HG03045 (cell line): ENCODE results near the gene MAP3K9.
"Not testable (repeated sequence)": the region's sequence is repeated elsewhere in the genome, so short reads cannot be mapped to it uniquely, and the experiment has no call there.

Experiments used
- ATAC-seq: cut with Tn5 transposase; IDR thresholded peaks from one replicate; pipeline ENCODE4 v1.9.1; 2021; ENCODE audit warnings: mild to moderate bottlenecking, moderate library complexity; ENCODE audit not compliant: unreplicated experiment

MAP3K9 gene

DNA sequence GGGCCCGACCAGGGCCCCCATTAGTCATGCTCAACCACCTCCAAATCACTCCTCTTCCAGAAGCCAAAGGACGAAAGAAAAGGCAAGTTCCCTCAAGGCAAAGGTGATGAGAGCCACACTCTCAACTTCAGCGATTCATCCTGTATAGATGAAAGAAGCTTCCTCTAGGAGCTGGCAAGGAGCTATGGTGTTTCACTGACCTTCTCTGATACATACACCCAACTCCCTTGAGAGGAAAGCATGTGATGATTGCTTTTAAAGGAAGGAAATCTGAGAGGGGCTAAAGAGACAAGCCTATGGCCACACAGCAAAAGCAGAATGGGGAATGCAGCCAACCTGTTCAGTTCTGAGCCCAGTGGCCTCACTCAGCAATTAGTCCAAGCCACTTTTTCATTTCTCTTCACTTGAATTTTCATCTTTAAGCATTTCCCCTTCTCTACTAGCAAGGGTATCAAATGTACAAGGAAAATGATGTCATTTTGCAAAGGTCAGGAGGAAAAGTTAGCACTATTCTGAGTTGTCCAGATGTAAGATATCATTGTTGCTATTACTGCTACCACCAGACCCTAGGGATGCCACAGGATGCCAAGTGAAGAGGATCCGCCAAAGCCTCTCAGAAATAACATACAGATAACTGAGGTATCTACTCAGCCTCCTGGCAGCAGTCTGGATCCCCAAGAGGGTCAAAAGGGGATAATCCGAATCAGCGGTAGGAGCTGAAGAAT lies 82.5 kb downstream of the MAP3K9 start:
- ATAC-seq = no peak

DNA sequence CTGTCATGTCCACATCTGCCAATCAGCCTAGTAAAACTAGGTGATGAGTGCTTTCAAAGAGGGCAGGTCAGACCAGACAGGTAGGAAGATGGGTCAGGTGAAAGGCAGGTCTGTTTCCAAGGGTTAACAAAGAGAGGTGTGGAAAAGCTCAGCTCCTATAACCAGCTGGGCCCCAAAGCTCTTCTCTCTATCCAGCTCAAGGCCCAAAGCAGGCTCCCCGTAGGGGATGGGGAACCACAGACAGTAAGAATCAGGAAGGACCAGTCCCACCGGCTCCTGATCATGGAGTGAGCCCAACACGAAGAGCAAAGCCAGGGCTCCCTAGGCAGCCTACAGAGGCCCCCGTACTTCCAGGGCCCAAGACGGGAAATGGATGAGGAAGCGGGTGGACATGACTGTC lies 84.4 kb downstream of the MAP3K9 start:
- ATAC-seq = no peak

DNA sequence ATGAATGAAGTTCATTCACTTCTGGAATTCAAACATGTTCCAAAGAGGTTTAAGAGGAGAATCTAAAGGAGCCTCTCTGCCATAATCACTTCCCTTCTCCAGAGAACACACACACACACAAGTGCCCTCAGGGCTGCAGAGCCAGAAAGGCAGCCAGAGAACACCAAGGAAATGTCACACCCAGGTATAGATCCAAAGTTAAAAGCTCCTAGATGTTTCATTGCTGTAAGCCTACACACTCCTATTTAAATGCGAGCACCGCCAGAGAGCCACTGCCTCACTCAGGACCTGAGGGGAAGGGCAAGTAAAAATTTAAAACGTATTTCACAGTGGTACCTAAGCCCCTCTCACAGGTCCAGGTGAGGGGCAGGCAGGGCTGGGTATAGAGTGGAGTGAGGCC lies 85.2 kb downstream of the MAP3K9 start:
- ATAC-seq = no peak

DNA sequence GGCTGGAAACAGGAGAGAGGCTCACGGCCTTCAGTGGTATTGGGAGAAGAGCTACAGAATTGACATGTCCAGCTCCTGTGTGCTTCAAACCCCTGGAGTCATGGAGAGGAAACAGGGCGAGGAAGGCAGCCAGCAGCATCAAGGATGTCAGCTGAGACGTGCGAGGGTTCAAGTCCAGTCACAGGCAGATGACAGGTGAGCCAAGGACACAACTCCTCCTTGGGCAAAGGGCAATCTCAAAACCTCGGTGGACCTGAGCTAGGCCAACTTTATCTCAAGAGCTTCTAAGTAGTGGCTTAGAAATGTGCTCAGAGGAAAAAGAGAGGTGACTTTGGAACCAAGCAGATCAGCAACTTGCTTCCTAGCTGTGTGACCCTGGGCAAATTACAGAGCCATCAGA lies 86.0 kb downstream of the MAP3K9 start:
- ATAC-seq = no peak

DNA sequence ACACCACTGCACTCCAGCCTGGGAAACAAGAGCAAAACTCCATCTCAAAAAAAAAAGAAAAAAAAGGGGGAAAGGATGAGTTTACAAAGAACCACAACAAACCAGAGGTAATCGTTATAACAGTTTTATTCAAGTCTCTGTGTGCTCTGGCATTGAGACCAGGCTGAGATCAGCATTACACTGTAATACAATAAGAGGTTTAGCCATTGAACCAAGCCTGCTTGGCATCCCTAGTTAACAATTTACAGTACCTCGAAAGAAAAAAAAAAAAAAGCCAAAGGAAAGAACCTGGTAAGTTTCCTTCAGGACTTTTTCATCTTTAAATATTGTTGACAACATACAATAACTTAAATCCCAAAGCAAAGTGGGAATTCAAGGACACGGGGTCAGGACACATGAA lies 86.9 kb downstream of the MAP3K9 start:
- ATAC-seq = no peak

DNA sequence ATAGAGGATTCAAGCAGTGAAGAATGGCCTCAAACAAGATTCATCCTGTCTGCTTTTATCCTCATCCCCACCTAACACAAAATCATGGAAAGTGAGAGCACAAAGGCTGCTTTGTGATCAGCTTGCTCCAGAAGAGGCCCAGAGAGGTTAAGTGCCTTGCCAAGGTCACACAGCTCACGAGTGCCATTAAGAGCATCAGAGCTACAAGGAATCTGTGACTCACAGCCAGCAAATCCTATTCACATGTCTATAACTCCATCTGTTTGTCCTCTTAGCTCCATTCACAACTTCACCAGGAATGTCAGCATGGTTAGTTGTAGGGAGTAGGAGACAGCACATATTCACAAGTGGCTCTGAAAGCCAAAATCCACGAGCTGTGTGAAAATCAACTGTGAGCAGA lies 87.8 kb downstream of the MAP3K9 start:
- no peak for ATAC-seq

DNA sequence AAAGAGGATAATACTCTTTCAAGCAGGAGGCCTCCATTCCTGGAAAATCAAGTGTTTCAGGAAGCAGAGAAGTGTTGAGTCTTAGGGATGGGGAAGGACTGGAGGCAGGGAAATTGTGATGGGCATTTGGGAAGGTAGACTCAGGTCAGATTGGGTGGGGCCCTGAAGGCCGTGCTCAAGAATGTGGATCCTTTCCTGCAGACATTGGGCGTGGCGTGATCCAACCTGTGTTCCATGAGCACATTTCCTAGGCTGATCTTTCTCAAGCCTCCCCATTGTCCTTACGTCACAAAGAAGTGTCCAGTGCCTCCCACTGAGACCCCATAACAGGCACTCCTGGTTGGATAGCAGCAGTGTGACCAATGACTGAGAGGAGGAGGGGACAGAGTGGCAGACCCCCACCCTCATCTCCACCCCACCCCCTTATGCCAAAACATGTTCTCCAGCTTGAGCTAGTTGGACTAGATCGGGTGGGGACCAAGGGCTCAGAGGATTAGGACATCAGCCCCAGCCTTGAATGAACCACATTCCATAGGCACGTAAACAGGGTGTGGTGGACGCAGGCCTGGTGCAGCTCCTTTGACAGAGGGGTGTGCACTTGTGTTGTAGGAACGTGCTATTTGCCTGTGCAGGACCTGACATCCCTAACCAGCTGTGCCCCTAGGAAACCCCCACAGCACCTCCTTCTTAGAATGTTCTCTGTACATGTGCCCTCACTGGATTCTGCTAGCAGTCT lies 90.8 kb downstream of the MAP3K9 start:
- no peak for ATAC-seq

DNA sequence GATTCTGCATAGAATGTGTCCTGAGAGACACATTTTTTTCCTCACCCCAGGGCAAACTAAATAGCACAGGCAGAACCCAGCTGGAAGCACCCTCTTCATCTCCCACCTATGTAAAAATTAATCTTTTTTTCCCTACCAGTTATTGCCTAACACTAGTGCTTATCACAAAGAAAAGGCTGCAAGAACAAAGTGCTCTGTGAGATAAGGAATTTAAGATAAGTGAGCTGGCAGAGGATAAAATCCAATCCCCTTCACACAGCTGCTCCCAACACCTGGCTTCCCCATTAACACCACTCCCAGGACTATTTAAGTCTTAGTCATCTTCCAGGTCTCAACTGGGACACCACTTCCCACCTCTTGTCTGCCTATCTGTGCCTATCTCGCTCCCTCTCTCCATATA lies 92.4 kb downstream of the MAP3K9 start:
- no peak for ATAC-seq

DNA sequence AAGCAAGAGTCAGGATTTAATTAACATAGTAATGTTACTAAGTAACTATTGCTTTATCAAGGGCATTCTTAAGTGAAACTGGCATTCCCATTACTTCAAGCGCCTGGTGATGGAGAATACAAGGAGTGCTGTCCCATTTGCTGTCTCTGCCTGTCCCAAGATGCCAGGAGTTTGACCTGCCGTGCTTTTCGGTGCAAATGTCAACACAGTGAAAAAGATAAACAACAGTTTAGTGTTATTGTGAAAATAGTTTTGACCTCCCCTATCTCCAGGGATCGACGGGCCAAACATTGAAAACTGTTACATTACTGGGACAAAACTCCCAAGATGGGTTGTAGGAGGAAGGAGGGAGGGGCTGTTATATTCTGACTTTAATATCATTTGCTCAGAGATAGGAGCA lies 92.8 kb downstream of the MAP3K9 start:
- ATAC-seq = no peak

DNA sequence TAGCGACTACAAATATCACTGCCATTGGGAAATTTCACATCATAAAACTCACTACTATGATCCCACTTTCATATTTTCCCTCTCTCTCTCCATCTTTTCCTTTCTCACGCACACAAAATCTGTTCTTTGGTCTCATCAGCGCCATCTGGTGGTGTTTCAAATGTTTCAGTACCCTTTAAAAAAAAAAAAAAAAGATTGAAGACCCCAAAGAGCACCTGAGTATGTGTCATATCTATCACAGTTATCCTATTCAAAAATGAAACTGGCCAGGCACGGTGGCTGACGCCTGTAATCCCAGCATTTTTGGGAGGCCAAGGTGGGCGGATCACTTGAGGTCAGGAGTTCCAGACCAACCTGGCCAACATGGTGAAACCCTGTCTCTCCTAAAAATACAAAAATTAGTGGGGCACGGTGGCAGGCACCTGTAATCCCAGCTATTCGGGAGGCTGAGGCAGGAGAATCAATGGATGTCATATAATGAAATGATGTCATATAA lies 95.2 kb downstream of the MAP3K9 start:
- ATAC-seq = no peak

DNA sequence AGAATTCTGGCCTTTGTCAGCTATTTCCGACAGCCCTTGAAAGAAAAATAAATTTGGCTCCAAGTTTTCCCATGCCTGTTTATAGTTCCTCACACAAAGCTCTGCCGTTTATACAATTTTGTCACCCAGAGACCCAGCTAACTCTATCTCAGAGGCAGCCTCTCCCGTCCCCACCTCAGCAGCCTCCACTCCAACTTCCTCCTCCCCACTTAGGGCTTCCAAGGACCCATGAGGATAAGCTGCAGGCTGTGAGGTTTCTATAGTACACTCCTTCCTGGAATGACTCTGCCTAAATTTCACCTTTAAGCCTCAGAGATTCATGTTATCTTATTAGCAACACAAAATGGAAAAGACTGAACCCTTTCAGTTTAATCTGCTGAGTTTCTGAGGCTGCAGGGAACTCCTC lies 95.8 kb downstream of the MAP3K9 start:
- ATAC-seq = no peak

DNA sequence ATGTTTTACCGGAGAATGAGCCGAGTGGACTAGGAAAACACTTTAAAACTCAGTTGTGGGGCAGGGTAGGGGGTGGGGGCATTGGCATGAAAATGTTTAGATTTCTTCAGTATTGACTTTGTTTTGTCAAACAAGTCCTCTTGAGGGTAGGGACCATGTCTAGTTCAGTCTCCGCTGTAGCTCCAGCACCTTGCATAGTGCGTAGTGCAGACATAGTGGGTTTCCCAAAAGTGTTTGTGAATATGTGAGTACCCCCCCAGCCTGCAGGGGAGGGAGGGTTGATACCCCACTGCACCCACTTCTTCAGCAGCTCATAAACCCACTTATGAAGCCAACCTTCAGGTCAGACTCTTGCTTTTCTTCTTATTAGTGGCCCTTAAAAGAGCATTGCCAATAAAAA lies 96.2 kb downstream of the MAP3K9 start:
- no peak for ATAC-seq

DNA sequence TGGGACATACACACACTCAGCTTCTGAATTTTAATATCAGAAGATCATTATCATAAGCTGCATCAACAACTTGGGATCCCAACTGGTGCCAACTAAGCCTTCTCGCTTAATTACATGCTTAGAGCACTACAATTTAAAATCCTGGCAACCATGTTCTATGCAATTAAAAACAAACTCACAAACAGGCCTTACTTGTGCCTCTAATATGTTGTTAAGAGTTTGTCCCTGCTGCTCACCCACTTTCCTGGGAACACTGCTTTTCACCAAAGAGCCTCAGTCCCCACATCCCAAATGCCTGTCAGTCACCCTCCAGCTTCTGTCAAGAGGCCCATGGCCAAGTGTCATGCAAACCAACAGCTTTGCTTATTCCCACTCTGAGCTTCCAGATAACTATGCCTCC lies 97.9 kb downstream of the MAP3K9 start:
- ATAC-seq = no peak

DNA sequence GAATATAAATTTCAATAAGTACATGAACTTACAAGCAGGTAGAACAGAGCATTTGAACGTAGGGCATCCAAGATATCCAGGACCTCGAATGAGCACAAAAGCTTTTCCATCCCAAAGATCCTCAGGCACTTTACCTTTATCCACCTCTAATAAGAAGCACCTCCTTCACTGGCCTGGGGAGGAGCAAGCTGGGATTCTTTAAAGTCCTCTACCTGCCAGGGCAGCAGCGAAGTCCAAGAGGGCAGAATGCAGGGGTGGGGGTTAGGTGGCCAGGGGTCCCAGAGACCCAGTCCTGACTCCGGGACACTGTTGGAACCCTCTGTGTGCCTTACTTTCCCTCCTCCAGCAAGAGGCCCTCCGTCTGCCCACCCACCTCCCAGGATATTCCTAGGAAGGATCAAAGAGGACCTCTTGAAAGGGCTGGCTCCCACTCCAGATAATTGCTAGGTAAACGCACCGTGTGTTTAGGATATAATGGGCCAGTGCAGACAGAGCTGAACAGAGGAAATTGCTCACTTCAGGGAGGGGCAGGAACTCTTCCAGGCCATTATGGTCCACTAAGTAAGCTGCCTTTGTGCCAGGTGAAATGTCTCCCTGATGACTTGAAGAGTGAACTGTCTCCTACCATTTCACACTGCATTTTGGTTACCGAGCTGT lies 99.5 kb downstream of the MAP3K9 start:
- ATAC-seq = no peak

DNA sequence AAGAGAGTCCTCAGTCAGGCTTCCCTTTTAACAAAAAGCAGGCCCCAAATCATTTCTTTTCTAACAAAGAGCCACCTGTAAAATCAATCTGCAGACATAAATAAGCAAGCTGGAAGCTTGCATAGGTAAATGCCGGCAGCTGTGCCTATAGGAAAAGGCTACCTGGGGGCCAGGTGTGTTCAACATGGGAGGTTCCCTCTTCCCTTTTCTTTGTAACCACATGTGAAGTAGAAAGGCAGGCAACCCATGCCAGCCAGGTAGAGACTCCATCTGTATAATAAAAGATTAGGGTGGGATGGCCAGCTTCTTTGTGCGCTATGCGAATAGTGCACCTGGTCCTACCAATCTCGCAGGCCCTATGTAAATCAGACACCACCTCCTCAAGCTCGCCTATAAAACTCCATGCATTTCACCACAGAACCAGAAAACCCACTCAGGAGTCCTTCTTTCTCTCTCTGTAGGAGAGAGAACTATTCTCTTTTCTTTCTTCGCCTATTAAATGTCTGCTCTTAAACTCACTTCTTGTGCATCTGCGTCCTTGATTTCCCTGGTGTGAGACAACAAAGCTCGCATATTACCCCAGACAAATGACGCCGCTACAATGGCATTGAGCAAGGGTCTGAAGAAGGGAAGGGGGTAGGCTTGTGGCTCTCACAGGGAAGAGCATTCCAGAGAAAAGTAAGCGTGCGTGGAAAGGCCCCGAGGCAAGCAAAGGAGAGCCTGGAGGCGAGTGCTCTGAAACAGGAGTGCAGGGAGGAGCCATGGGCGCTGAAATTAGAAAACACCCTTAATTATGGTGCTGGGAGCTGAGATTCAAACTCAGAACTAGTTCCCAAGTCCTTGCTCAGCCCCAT lies 100.4 kb downstream of the MAP3K9 start:
- ATAC-seq = no peak

DNA sequence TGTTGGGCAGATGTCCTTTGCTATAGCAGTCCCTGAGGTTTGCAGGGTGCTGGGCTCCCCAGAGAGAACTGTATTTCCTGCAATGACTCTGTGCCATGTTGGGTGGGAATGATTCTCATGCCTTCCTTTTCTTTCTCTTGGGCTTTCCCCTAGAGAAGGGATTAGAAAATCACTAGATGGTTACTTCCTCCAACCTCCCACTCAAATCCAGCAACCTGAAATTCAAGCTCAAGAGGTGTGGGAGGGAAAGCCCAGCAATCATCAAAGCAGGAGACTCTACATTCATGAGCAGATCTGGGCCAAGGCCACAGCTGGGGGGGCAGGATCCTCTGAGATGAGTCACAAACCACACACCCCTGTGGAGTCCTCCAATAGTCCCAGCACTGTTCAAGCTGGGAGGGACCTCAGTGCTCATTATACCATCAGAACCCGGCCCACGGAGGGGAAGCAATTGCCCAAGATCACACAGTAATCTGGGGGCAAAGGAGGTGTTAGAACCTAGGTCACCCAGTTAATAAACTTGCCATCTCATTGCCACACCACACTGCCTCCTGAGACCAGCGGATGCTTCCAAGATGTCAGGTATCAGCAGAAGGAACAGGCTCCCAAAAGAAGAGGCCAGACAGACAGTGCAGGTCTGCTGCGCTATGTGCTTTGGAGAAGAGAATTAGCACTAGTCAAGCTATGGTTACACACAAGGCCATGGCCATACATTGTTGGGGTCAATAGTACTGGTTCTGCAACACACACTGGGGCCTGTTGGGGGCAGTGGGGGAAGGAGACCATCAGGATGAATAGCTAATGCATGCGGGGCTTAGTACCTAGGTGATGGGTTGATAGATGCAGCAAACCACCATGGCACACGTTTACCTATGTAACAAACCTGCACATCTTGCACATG lies 101.9 kb downstream of the MAP3K9 start:
- ATAC-seq = peak; percentile 80

DNA sequence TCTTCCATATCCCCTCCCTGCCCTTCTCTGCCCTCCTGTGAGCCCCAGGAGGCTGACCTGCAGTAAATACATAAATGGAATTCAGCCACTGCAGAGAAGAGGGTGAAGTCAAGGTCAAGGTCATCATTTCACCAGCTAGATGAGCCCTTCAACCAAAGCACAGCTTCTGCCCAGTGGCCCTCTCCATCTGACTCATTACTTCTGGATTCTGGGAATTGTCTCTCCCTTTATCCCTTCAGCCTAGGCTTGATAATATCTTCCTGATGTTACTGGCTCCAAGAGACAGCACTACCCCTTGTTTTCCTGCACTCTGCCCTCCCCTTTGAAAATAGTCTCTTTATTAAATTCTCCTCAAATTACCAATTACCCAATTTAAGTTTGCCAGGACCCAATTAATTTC lies 103.1 kb downstream of the MAP3K9 start:
- ATAC-seq = no peak

DNA sequence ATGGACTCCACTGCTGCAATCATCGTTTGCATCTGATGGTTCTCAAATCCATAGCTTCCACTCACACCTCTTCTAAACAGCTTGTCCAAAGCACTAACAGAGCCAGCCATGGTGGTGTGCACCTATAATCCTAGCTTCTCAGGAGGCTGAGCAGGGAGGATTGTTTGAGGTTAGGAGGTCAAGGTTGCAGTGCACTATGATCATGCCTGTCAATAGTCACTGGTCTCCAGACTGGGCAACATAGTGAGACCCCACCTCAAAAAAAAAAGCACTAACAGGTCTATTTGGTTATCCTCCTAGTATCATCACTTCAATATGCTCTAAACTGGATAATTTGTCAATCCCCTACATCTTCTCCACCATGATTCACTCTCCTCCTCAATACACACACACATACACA lies 104.4 kb downstream of the MAP3K9 start:
- ATAC-seq = no peak

DNA sequence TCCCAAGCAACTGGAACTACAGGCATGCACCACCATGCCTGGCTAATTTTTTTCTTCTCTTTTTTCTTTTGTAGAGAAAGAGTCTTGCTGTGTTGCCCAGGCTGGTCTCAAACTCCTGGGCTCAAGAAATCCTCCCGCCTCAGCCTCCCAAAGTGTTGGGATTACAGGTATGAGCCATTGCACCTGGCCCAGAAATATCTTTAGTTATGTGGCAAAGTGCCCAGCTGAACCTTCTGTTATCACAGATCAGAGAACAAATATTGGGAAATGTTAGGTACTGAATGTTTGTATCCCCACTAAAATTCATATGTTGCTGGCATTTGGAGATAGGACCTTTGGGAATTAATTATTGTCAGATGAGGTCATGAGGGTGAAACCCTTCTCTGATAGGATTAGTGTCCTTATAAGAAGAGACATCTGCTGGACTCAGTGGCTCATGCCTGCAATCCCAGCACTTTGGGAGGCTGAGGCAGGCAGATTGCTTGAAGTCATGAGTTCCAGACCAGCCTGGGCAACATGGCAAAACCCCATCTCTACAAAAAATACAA lies 105.6 kb downstream of the MAP3K9 start:
- not testable (repeated sequence) for ATAC-seq

DNA sequence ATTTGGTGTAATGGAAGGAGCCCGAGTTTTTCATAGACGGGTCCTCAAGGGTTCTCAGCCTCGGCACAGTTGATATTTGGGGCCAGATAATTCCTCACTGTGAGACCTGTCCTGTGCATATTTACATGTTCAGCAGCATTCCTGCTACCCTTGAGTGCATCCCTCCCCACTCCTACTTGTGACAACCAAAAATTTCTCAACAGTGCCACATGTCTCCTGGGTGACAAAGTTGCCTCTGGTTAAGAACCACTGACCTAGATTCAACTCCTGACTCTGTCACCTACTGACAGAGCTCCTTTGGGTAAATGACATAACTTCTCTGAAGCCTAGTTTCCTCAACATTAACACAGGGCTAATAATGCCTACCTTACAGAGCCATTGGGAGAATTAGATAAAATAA lies 107.2 kb downstream of the MAP3K9 start:
- ATAC-seq = no peak
